Skeletal muscle cell (primary cell): ENCODE data around the gene ARHGAP12.
"Not testable (repeated sequence)": the region's sequence is repeated elsewhere in the genome, so short reads cannot be mapped to it uniquely, and the experiment has no call there.

Source experiments
- DNase-seq: peaks from one replicate; pipeline ENCODE4 v3.0.0-alpha.2; 2010; ENCODE audit warnings: low read depth
- H3K4me3 ChIP-seq: 2 replicates; pipeline ENCODE4 v1.5.1; 2011; ENCODE audit warnings: low read depth, mild to moderate bottlenecking, control low read depth, low read length, moderate library complexity

Gene ARHGAP12, protein sequence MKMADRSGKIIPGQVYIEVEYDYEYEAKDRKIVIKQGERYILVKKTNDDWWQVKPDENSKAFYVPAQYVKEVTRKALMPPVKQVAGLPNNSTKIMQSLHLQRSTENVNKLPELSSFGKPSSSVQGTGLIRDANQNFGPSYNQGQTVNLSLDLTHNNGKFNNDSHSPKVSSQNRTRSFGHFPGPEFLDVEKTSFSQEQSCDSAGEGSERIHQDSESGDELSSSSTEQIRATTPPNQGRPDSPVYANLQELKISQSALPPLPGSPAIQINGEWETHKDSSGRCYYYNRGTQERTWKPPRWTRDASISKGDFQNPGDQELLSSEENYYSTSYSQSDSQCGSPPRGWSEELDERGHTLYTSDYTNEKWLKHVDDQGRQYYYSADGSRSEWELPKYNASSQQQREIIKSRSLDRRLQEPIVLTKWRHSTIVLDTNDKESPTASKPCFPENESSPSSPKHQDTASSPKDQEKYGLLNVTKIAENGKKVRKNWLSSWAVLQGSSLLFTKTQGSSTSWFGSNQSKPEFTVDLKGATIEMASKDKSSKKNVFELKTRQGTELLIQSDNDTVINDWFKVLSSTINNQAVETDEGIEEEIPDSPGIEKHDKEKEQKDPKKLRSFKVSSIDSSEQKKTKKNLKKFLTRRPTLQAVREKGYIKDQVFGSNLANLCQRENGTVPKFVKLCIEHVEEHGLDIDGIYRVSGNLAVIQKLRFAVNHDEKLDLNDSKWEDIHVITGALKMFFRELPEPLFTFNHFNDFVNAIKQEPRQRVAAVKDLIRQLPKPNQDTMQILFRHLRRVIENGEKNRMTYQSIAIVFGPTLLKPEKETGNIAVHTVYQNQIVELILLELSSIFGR

DNA sequence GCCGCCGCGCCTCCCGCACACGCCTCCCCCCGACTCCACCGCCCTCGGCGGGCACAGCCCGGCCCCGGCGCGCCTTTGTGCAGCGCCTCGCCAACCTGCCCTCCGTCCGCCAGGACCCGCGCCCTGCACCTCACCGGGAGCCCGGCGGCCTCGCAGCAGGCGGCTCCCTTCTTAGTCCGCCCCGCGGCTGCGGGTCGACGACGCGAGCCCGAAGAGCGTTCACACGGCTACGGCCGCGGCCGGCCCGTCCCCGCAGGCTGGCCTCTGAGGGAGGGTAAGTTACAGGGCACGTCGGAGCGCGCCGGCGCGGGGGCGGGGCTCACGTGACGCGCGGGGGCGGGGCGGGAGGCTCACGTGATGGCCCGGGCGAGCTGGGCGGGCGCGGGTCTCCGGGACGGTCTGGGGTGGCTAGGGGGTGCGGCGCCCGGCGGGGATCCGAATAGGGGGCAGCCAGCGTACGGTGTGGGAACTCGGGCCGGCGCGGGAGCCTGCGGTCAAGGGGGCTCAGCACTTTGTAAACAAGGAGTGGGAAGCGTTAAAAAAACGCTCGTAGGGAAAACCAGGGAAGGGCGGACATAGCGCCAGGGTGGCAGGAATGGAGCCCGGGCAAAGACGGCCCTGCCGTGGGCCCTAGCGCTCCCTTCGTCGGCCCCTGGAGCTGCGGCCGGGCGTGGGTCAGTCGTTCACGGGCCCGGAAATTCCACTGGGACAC lies at the start of gene ARHGAP12:
Gene ARHGAP12 (minus strand): TSS at position 283 of the 712 bp plus-strand sequence. CDS start 19,976 bp downstream, outside the sequence.
- DNase-seq, result peak; percentile 46
- H3K4me3 ChIP-seq, result peak within 1 kb of the TSS; percentile 80

DNA sequence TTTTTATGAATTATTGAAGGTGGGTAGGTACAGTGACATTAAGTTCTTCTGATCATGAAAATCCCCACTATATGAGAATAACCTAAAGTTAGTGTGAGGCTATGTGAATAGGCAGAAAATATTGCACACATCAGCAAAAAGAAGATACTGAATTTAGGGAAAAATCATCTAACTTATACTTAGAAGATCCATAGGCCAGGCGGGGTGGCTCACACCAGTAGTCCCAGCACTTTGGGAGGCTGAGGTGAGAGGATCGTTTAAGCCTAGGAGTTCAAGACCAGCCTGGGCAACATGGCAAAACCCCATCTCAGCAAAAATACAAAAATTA lies 49.5 kb upstream of the ARHGAP12 start:
- H3K4me3 ChIP-seq, result no peak overlapping the region
- DNase-seq, result no peak

DNA sequence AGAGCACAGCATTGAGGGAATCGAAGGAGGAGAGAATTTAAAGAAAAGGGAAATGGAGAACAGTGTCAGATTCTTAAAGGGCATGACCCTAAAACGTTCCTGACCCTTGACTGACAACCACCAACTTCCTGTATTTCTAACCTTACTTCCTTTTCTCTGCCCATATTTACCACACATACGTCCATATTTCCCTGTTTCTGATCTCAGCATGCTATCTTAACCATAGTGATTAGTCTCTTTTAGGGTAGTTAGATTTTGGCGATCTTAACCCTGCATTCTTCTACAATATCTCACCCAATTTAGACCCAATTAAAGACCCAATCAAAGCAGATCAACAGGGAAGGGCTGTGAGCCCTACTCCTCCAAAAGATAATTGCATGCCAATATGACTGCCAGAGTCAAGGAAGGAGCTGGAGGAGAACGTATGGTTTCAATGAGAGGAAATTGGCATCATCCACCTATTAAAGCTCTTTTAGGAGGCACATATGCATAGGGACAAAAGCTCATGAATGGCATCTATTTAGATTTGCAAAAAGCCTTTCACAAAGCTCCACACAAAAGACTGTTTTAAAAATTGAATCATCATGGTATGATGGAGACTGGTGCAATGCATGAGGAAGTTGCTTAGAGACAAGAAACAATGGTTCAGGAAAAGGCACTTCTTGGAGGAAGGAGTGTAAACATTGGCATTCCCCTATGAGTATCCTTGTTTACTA lies 49.0 kb upstream of the ARHGAP12 start:
- DNase-seq, result no peak
- no peak overlapping the region for H3K4me3 ChIP-seq

DNA sequence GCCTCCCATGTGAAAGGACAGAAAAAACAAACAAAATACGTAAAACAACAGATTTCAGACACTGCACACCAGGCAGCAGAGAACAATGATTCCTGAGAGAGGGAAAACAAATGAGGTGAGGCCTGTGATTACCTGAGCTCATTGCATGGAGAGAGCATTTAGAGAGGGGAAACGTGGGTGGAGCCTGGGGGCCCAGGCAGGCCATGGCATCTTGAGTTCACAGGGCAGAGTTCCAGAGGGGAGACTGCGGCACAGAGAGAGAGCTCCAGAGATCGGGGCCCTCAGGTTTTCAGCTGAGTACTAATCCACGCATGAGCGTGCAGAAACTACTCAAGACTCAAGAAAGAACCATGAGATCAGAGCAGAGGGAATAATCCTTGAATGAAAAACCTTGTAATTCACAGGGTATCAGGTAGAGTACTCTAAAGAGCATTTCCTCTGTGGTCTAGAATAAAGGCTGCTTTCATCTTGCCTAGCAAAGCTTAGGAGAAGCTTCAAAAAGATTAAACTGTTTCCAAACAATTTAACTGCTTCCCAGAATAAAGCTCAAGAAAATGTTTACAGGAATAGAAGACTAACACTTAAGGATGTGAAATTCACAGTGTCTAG lies 46.6 kb upstream of the ARHGAP12 start:
- no peak overlapping the region for H3K4me3 ChIP-seq
- no peak for DNase-seq

DNA sequence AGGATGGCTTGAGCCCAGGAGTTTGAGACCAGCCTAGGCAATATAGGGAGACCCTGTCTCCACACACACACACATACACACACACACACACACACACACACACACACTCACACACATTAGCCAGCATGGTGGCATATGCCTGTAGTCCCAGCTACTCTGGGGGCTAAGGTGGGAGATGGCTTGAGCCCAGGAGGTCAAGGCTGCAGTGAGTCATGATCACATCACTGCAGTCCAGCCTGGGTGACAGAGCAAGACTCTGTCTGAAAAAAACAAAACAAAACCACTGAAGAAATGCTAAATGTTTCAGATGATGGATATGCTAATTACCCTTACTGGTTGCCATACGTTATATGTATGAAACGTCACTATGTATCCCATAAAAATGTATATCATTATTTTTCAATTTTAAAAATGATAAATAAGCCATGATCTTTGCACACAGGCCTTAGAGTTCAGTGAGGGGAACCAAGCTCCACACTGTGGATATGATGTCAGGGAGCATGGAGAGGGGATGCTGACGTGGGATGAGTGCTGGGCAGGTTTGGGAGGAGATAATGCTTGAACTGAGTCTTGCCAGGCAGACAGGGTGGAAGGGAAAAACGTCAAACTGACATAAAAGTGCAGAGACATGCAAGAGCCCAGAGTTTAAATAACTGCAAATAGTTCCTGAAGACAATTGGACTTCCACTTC lies 45.9 kb upstream of the ARHGAP12 start:
- no peak overlapping the region for H3K4me3 ChIP-seq
- no peak for DNase-seq

DNA sequence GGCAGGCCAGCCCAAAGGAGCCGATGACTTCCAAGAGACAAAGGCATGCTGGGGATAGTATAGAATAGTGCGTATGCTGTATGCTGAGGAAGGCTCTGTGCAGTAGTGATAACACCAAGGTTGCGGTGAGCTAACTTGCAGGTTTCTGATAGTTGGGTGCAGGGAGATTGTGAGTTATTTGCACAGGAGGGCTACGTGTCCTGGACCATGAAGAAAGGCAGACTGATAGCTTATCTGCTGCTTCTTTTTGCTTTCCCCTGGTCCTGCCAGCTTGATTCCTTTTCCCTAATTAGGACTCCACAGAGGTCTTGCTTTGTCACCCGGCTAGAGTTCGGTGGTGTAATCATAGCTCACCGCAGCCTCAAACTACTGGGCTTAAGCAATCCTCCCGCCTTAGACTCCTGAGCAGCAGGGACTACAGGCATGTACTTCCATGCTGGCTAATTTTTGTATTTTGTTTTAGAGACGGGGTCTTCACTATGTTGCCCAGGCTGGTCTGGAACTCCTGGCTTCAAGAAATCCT lies 43.9 kb upstream of the ARHGAP12 start:
- DNase-seq, result no peak
- H3K4me3 ChIP-seq, result no peak overlapping the region

DNA sequence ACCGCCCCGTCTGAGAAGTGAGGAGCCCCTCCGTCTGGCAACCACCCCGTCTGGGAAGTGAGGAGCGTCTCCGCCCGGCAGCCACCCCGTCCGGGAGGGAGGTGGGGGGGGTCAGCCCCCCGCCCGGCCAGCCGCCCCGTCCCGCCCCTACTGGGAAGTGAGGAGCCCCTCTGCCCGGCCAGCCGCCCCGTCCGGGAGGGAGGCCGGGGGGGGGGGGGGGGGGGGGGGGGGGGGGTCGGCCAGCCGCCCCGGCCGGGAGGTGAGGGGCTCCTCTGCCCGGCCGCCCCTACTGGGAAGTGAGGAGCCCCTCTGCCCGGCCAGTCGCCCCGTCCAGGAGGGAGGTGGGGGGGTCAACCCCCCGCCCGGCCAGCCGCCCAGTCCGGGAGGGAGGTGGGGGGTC lies 41.2 kb upstream of the ARHGAP12 start:
- H3K4me3 ChIP-seq, result not testable (repeated sequence)

DNA sequence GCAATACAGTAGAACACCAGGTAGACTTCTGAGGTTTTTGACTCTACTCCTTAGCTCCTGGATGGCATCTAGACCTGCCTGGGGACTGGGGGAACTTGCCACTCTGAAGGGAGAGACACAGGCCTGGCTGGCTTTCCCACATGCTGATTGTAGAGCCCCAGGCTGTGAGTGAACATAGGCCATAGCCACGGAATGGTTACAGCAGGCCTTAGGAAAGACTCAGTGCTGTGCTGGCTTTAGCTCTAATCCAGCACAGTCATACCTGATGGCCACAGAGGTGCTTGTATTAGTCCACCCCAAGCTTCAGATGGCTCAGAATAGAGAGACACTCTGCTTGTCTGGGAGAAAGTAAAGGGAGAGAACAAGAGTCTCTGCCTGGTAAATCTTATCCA lies 35.0 kb upstream of the ARHGAP12 start:
- no peak for DNase-seq
- no peak overlapping the region for H3K4me3 ChIP-seq

More for the DNA sequence above, 41.2 kb upstream of the ARHGAP12 start:
- DNase-seq, result not testable (repeated sequence)

DNA sequence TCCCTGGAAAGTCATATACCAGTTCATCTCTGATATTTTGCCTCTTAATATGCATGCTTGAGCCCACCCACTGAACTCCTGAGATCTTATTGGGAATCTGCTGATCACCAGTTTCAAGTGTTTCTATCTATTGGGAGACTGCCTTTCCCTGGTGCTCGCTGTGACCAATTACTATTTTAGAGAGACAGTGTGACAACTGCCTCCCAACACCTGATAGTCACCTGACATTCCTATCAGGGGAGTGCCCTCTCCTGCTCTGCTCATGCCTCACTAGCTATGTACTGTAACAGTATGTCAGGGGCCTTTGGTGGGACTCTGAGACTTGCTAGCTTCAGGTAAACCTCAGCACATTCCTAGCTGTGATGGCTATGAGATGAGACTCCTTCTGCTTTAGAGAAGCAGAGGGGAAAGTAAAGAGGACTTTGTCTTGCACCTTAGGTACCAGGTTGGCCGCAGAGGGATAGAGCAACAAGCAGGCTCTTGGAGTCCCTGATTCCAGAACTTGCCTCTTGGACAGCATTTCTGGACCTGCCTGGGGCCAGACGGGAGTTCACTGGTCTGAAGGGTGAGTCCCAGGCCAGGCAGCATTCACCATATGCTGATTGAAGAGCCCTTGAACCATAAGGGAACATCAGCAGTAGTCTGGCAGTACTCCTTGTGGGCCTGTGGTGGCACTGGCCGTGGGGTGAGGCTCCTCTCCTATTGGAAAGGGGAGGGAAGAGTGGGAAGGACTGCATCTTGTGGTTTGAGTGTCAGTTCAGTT lies 34.4 kb upstream of the ARHGAP12 start:
- no peak overlapping the region for H3K4me3 ChIP-seq
- no peak for DNase-seq

DNA sequence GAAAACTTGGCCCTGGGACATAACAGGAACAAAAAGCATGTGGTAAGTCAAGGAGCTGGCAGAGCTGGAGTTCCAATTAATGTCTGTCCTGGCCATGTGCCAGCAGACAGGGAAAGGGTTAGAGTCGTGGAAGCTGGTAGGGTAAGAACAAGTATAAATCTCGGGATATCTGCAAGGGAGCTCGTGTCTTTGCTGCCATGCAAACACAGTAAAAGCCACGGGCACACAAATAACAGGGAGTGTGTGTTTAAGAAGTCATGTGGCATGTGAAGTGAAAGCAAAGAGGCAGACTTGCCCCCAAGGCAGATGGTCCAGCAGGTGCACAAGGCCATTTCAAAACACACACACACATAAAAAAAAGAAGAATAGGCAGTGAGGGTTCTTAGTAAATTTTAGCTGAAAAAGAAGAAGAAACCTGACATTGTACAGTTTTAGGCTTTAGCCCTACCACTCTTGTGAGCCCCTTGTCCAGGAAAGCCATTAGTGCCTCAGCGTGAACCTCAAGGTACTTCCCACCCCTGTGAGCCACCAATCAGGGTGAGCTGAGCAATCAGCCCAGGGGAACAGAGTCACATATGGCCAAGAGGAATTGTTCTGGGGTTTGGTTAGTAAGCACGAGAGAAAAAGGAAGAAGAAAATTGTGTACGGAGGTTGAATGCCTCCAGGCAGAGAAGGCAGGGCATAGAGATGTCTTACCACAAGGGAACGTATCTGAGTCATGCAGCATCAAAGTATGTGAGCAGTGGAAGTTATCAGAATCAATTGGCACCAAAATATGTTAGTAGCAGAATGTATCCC lies 32.8 kb upstream of the ARHGAP12 start:
- no peak for DNase-seq
- H3K4me3 ChIP-seq, result no peak overlapping the region

DNA sequence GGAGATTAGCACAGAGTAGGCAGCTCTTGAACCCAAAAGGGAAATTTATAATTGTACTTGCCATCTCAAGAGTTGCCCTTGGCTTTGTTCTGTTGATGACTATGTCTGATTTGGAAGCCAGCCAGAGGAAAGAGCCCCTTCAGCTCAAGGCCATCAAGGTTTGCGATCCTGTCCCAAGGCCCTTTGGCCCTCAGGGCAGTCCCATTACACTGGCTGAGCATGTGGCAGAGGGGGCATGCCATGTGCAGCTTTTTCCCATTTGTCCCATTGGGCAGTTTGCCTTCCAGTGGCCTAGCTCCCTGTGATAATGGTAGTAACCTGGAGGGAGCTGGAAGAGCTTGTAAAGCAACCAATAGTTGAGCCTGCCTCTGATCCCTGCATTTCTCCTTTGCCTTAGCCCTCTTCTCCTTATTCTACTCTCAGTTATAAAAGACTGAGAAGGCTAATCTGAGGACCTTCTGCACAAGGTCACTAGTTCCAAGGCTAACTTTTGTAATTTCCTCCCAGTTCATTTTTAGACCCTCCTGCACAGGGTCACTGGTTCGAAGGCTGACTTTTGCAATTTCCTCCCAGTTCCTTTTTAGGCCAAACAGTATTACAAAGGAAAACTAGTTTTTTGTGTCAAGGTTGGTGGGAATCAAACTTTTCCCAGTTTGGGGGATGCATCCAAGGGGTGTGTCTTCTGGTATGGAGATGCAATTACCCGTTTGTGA lies 31.0 kb upstream of the ARHGAP12 start:
- no peak overlapping the region for H3K4me3 ChIP-seq
- no peak for DNase-seq

DNA sequence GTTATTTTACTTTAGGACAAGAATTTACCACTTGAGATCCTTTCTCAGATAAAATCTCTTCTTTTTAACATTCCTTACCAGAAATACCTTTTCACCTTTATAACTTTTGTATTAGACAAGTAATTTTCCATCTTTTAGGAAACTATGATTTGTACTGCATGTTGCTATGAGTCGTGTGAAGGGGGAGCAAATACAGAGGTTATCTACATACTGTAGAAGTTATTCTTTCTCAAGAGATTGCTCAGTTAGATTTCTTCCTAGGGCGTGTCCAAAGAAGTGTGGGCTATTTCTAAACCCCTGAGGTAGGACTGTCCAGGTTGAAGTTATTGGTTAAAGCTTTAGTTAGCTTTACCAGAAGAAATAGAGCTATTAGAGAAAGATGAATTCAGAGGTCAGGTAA lies 30.2 kb upstream of the ARHGAP12 start:
- no peak for DNase-seq
- H3K4me3 ChIP-seq, result no peak overlapping the region

DNA sequence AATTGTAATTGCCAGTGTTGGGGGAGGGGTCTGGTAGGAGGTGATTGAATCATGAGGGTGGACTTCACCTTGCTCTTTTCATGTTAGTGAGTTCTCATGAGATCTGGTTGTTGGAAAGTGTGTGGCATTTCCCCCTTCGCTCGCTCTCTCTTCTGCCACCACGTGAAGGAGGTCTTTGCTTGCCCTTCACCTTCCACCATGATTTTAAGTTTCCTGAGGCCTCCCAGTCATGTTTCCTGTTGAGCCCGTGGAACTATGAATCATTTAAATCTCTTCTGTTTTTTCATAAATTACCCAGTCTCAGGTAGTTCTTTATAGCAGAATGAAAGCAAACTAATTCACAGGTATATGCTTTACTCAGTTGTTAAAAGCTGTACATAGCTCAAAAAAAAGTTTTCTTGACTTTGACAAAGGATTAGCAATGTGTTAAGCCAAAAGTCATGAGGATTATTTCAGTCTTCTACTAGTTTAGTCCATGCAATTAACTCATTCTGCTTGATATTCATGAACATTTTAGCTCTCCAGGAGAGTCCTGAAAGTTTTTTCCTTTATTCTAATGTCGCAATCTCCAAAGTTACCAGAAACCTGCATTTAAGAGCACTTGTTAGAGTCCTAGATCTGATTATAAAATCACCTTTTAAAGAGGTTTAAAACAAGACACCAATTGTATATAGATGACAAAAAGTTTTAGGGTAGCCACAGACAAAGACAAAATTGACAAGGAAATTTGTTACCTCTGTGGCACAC lies 27.7 kb upstream of the ARHGAP12 start:
- H3K4me3 ChIP-seq, result no peak overlapping the region
- no peak for DNase-seq

DNA sequence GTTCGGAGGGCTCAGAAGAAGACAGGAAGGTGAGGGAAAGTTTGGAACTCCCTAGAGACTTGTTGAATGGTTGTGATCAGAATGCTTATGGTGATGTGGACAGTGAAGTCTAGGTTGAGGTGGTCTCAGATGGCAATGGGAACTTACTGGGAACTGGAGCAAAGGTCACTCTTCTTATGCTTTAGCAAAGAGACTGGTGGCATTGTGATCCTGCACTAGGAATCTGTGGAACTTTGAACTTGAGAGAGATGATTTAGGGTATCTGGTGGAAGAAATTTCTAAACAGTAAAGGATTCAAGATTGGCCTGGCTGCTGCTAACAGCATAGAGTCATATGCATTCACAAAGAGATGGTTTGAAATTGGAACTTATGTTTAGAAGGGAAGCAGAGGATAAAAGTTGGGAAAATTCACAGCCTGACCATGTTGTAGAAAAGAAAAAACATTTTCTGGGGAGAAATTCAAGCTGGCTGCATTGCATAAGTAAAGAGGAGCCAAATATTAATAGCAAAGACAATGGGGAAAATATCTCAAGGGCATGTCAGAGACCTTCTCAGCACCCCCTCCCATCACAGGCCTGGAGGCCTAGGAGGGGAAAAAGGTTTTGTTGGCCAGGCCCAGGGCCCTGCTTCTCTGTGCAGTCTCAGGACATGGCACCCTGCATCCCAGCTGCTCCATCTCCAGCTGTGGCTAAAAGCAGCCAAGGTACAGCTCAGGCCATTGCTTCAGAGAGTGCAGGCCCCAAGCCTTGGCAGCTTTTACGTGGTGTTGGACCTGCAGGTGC lies 26.0 kb upstream of the ARHGAP12 start:
- H3K4me3 ChIP-seq, result no peak overlapping the region
- DNase-seq, result no peak

DNA sequence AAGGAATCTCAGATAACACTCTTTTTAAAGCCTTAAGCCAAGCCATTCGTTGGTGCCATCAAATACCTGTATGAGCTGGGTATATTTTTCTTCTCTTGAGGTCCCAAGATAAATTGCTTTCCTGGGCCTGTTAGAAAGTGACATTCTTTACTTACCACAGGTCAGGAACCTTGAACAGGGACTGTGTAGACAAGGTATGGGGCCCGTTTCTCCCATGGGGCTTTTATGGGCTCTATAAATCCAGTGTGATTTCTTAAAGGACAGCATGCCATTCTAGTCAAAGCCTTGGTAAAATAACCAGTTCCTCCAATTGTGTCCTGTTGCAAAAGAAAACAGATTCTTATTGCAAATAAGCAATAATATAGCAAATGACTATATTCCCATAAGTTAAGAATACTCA lies 24.8 kb upstream of the ARHGAP12 start:
- DNase-seq, result no peak
- H3K4me3 ChIP-seq, result no peak overlapping the region
